ENCODE measurements around the gene ZFHX2. TPM values are rescaled to one million over a fixed set of nuclear protein-coding genes. Genes with fewer than 3 reads are reported as not detected.
"Not testable (repeated sequence)": the region's sequence is repeated elsewhere in the genome, so short reads cannot be mapped to it uniquely, and the experiment has no call there.

Gene ZFHX2
- total RNA-seq, 2 donors from 2014 or later, result 1.8 to 2.0 TPM

DNA sequence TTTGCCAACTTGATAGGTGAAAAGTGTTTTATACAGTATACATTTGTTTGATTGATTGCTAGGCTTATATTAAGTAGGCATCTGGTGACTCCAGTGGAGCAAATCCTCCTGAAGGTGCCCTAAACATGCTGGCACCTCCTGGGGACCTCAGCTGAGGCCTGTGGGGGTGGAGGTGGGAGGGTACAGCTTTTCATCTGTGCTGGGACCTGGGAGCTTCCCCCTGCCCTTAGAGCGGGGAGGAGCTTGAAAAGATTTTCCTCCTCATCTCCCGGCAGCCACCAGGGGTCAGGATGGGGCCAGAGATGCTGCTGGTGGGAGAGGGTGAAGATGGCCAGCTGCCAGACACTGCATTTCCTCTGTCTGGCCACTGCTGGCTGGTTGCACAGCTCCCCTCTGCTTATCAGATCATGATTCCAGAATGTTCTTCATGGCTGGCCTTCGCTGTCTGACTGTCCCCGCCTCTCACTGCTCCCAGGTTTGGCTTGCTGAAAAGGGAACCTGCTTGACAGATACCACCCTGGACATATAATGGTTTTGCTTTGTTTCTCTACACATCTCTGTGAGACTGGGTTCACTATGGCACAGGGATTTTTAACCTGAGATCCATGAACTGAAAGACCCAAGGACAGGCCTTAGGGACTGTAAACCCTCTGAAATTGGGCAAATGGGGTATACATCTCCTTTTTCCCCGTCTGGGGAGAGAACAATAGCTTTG, 37.5 kb upstream of the ZFHX2 start:
- Histone ChIP-seq H3K27me3 (no peaks in the 10 kb centered on the region), H3K27ac (no peak overlapping the region), H3K36me3 (no peaks in the 10 kb centered on the region), H3K9ac (ENCODE audit: low read depth in 2 of 2, low read length in 2 of 2) (no peak overlapping the region), H3K9me3 (no peaks in the 10 kb centered on the region), H3K4me3 (no peak overlapping the region), H3K4me1 (no peaks in the 10 kb centered on the region)
- TF ChIP-seq, protein P1, sequence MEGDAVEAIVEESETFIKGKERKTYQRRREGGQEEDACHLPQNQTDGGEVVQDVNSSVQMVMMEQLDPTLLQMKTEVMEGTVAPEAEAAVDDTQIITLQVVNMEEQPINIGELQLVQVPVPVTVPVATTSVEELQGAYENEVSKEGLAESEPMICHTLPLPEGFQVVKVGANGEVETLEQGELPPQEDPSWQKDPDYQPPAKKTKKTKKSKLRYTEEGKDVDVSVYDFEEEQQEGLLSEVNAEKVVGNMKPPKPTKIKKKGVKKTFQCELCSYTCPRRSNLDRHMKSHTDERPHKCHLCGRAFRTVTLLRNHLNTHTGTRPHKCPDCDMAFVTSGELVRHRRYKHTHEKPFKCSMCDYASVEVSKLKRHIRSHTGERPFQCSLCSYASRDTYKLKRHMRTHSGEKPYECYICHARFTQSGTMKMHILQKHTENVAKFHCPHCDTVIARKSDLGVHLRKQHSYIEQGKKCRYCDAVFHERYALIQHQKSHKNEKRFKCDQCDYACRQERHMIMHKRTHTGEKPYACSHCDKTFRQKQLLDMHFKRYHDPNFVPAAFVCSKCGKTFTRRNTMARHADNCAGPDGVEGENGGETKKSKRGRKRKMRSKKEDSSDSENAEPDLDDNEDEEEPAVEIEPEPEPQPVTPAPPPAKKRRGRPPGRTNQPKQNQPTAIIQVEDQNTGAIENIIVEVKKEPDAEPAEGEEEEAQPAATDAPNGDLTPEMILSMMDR (IDR thresholded peaks at IDR 0.05), result peak; percentile 77
- peak; percentile 93 for DNase-seq
- intact Hi-C loops (cut with DNase I), result loop anchor here (10.0 kb wide), 1 partner anchor 136 kb away; no protein-coding TSS in a partner anchor

DNA sequence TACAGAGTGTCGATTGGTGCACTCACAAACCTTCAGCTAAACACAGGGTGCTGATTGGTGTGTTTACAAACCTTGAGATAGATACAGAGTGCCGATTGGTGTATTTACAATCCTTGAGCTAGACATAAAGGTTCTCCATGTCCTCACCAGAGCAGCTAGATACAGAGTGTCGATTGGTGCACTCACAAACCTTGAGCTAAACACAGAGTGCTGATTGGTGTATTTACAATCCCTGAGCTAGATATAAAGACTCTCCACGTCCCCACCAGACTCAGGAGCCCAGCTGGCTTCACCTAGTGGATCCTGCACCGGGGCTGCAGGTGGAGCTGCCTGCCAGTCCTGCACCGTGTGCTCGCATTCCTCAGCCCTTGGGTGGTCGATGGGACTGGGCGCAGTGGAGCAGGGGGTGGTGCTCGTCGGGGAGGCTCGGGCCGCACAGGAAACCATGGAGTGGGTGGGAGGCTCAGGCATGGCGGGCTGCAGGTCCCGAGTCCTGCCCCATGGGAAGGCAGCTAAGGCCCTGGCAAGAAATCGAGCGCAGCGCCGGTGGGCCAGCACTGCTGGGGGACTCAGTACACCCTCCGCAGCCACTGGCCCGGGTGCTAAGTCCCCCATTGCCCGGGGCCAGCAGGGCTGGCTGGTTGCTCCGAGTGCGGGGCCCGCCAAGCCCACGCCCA, 33.1 kb upstream of the ZFHX2 start:
- not testable (repeated sequence) for H3K36me3 ChIP-seq; H3K9ac ChIP-seq (ENCODE audit: low read depth in 2 of 2, low read length in 2 of 2); H3K27ac ChIP-seq; H3K4me3 ChIP-seq; H3K9me3 ChIP-seq; H3K4me1 ChIP-seq; H3K27me3 ChIP-seq
- peak; percentile 11 for DNase-seq
- intact Hi-C loops (cut with DNase I), result loop anchor here (10.0 kb wide), 1 partner anchor 140 kb away; no protein-coding TSS in a partner anchor

DNA sequence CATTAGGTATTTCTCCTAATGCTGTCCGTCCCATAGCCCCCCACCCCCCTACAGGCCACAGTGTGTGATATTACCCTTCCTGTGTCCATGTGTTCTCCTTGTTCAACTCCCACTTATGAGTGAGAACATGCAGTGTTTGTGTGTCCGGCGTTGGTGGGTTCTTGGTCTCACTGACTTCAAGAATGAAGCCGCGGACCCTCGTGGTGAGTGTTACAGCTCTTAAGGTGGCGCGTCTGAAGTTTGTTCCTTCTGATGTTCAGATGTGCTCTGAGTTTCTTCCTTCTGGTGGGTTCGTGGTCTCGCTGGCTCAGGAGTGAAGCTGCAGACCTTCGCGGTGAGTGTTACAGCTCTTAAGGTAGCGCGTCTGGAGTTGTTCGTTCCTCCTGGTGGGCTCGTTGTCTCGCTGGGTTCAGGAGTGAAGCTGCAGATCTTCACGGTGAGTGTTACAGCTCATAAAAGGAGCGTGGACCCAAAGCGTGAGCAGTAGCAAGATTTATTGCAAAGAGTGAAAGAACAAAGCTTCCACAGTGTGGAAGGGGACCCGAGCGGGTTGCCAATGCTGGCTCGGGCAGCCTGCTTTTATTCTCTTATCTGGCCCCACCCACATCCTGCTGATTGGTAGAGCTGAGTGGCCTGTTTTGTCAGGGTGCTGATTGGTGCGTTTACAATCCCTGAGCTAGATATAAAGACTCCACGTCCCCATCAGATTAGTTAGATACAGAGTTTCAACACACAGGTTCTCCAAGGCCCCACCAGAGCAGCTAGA, 32.4 kb upstream of the ZFHX2 start:
- H3K36me3 ChIP-seq; H3K27ac ChIP-seq; H3K27me3 ChIP-seq; H3K4me1 ChIP-seq; H3K4me3 ChIP-seq; H3K9ac ChIP-seq (ENCODE audit: low read depth in 2 of 2, low read length in 2 of 2); H3K9me3 ChIP-seq: not testable (repeated sequence)
- intact Hi-C loops (cut with DNase I), result loop anchor here (10.0 kb wide), 1 partner anchor 141 kb away; no protein-coding TSS in a partner anchor
- DNase-seq, result peak; percentile 6

DNA sequence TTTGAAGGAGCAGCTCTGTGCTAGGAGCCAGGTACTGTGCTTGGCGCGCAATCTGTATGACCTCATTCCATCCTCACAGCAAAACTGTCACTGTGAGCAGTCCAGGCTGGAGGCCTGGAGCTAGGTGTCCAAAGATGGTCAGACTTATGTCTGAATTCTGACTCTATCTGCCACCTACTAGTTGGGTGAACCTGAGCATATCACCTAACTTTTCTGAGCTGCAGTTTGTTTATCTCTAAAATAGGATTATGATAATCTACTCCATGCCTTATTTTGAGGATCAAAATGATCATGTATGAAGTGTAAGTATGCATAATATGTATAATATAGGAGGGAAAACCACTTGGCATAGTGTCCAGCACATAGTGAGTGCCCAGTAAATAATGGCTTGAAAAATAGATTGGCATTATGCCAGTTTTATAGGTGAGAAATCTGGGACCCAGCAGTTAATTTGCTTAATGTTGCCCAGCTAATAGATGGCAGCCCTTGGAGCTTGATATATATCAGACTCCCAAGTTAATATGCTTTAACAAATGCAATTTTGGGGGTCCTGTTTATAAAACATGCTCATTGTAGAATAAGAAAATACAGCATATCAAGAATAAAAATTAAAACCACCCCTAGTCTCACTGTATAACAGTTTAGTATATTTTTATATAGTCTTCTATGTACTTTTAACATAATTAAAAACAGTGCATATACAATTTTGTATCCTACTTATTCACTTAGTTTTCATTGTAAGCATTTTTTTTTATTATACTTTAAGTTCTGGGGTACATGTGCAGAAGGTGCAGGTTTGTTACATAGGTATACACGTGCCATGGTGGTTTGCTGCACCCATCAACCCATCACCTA, 31.6 kb upstream of the ZFHX2 start:
- no peak overlapping the region for H3K4me3 ChIP-seq
- intact Hi-C loops (cut with DNase I), result loop anchor here (10.0 kb wide), 1 partner anchor 142 kb away; no protein-coding TSS in a partner anchor
- H3K9me3 ChIP-seq, result no peaks in the 10 kb centered on the region
- H3K27ac ChIP-seq, result no peak overlapping the region
- TF ChIP-seq, protein P1 (IDR thresholded peaks at IDR 0.05), result no peak
- H3K27me3 ChIP-seq, result no peaks in the 10 kb centered on the region
- DNase-seq, result peak; percentile 0
- H3K36me3 ChIP-seq, result no peaks in the 10 kb centered on the region
- H3K4me1 ChIP-seq, result no peaks in the 10 kb centered on the region
- no peak overlapping the region for H3K9ac ChIP-seq (ENCODE audit: low read depth in 2 of 2, low read length in 2 of 2)

DNA sequence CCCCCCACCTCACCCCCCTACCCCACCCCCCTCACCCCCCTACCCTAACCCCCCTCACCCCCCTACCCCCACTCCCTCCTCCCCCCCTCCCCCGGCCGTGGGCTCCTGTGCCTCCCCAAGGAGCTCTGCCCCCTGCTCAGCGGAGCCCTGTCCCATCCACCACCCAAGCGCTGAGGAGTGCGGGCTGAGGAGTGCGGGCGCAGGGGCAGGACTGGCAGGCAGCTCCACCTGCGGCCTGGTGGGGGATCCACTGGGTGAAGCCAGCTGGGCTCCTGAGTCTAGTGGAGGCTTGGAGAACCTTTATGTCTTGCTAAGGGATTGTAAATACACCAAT, 29.4 kb upstream of the ZFHX2 start:
- Histone ChIP-seq H3K27me3 (peaks cover 18% of the 10 kb centered on the region), H3K4me3 (no peak overlapping the region), H3K4me1 (peaks cover 3% of the 10 kb centered on the region), H3K27ac (no peak overlapping the region), H3K36me3 (no peaks in the 10 kb centered on the region), H3K9me3 (no peaks in the 10 kb centered on the region), H3K9ac (ENCODE audit: low read depth in 2 of 2, low read length in 2 of 2) (no peak overlapping the region)
- peak; percentile 9 for DNase-seq
- TF ChIP-seq, protein P1 (IDR thresholded peaks at IDR 0.05), result no peak
- intact Hi-C loops (cut with DNase I), result loop anchor here (10.0 kb wide), 1 partner anchor 144 kb away; no protein-coding TSS in a partner anchor

Data from colonic mucosa (tissue), 4 donors.